ENCODE results near the gene FZD4. TPM values are rescaled to one million over a fixed set of nuclear protein-coding genes. Genes with fewer than 3 reads are reported as not detected.
"Not testable (repeated sequence)": the region's sequence is repeated elsewhere in the genome, so short reads cannot be mapped to it uniquely, and the experiment has no call there.

Gene FZD4
- total RNA-seq, 2 experiments from 2014 or later: 0.16 to 0.44 TPM

DNA sequence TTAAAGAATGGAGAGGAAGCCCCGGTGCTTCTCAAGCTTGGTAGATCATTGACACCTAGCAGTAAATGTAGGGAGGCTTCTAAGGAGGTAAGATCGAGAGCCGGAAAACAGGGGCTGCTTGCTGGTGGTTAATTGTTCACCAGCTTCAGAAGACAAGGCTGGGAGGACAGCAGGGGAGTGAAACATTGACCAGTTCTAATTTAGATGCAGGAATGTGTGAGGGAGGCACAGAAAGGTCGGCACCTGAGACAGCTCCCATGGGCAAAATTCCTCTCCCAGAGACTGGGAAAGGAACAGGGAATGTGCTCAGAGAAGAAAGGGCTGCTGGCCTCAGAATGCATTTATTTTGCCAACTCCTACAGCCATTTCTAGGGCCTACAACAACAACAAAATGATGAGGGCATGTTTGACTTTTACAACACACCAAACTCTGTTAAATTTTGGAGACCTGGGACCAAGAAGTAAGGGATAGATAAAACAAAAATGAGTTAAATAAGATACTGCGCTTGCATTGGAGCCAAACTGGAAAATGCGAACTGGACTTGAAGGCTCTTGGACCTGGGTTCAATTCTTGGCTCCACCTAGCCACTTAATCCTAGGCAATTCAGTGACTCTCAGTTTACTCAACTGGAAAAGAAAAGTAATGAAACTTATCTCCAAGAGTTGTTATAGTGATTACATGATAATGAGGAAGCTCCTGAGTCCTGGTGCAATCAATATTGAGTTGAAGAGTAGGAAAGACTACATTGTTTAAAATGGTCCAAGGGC, 31.0 kb downstream of the FZD4 start:
- Mint-ChIP-seq H3K9me3 (ENCODE audit: low read depth) (no peaks in the 10 kb centered on the region), H3K27me3 (peaks cover 20% of the 10 kb centered on the region), H3K27ac (no peak overlapping the region), H3K4me3 (no peak overlapping the region), H3K36me3 (no peaks in the 10 kb centered on the region), H3K4me1 (no peaks in the 10 kb centered on the region)
- CTCF ChIA-PET: interaction anchor here (0.8 kb wide), 1 partner anchor 13 kb away, joined by 3 read pairs; no protein-coding TSS in a partner anchor
- DNase-seq (no peak), ATAC-seq (no peak)

DNA sequence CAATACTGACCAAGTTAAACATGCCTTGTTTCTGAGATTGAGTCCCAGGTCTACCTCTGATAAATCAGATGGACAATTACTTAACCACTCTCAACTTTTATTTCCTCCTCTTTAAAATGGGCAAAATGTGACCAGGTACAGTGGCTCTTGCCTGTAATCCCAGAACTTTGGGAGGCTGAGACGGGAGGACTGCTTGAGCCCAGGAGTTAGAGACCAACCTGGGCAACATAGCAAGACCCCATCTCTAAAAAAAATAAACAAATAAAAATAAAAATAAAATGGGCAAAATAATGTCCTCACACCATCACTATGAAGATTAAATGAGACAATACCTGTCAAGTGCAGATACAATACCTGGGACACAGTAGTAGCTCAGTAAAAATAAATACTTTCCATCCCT, 33.0 kb downstream of the FZD4 start:
- ATAC-seq (no peak), DNase-seq (no peak)
- Mint-ChIP-seq H3K27ac (no peak overlapping the region), H3K4me1 (no peaks in the 10 kb centered on the region), H3K27me3 (peaks cover 20% of the 10 kb centered on the region), H3K4me3 (no peak overlapping the region), H3K9me3 (ENCODE audit: low read depth) (no peaks in the 10 kb centered on the region), H3K36me3 (no peaks in the 10 kb centered on the region)
- CTCF ChIA-PET: interaction anchor here (1.6 kb wide), 1 partner anchor 10 kb away, joined by 4 read pairs; no protein-coding TSS in a partner anchor

- no peaks in the 10 kb centered on the region for H3K36me3 Mint-ChIP-seq
- no peak overlapping the region for H3K27ac Mint-ChIP-seq
- DNase-seq (no peak), ATAC-seq (peak; percentile 23)
- no peaks in the 10 kb centered on the region for H3K9me3 Mint-ChIP-seq (ENCODE audit: low read depth)
- CTCF ChIA-PET: interaction anchor here (1.5 to 5.2 kb wide), 3 partner anchors 13 to 49 kb away, joined by 4 to 30 read pairs (median 6); no protein-coding TSS in a partner anchor
- H3K4me3 Mint-ChIP-seq: no peak overlapping the region
- H3K4me1 Mint-ChIP-seq: peaks cover 6% of the 10 kb centered on the region
- H3K27me3 Mint-ChIP-seq: peaks cover 23% of the 10 kb centered on the region
These were observed 35.5 kb downstream of the FZD4 start for GRCh38 chr11:86919557-86920210.

- H3K27ac Mint-ChIP-seq: no peak overlapping the region
- ATAC-seq: no peak
- no peak overlapping the region for H3K4me3 Mint-ChIP-seq
- peaks cover 6% of the 10 kb centered on the region for H3K4me1 Mint-ChIP-seq
- H3K27me3 Mint-ChIP-seq: peaks cover 20% of the 10 kb centered on the region
- no peak for DNase-seq
- no peaks in the 10 kb centered on the region for H3K9me3 Mint-ChIP-seq (ENCODE audit: low read depth)
- H3K36me3 Mint-ChIP-seq: no peaks in the 10 kb centered on the region
- CTCF ChIA-PET: interaction anchor here (0.7 to 5.2 kb wide), 3 partner anchors 9 to 48 kb away, joined by 3 to 30 read pairs (median 6); no protein-coding TSS in a partner anchor
These were observed 36.2 kb downstream of the FZD4 start for GRCh38 chr11:86918973-86919372.

- ATAC-seq (no peak), DNase-seq (no peak)
- CTCF ChIA-PET: interaction anchor here (0.7 to 5.2 kb wide), 4 partner anchors 8 to 347 kb away, joined by 3 to 30 read pairs (median 4); no protein-coding TSS in a partner anchor
- no peak overlapping the region for H3K4me3 Mint-ChIP-seq
- no peaks in the 10 kb centered on the region for H3K36me3 Mint-ChIP-seq
- H3K9me3 Mint-ChIP-seq (ENCODE audit: low read depth): no peaks in the 10 kb centered on the region
- H3K27me3 Mint-ChIP-seq: peaks cover 19% of the 10 kb centered on the region
- no peak overlapping the region for H3K27ac Mint-ChIP-seq
- H3K4me1 Mint-ChIP-seq: peaks cover 6% of the 10 kb centered on the region
These were observed 36.7 kb downstream of the FZD4 start for GRCh38 chr11:86918496-86918895.

DNA sequence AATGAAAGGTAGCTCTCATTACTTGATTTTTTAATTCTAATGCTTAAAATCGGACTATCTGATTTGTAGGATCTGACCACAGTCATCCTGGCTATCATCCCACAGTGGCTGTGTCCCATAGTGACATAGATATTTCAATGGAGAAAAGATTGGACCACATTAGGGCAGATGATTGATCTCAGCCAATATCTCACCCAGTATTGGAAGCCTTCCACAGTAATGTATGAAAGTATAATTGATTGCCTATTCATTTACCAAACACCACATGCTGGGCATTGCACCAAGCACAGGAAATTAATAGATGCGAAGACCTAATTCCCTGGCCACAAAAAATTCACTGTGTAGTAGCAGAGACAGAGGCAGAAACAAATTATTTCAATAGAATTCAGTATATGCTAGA, 37.6 kb downstream of the FZD4 start:
- Mint-ChIP-seq H3K9me3 (ENCODE audit: low read depth) (no peaks in the 10 kb centered on the region), H3K27ac (no peak overlapping the region), H3K4me3 (no peak overlapping the region), H3K4me1 (peaks cover 6% of the 10 kb centered on the region), H3K36me3 (no peaks in the 10 kb centered on the region), H3K27me3 (peaks cover 21% of the 10 kb centered on the region)
- CTCF ChIA-PET: interaction anchor here (2.0 to 5.2 kb wide), 2 partner anchors 11 to 47 kb away, joined by 6 to 30 read pairs; no protein-coding TSS in a partner anchor
- ATAC-seq: no peak
- no peak for DNase-seq

DNA sequence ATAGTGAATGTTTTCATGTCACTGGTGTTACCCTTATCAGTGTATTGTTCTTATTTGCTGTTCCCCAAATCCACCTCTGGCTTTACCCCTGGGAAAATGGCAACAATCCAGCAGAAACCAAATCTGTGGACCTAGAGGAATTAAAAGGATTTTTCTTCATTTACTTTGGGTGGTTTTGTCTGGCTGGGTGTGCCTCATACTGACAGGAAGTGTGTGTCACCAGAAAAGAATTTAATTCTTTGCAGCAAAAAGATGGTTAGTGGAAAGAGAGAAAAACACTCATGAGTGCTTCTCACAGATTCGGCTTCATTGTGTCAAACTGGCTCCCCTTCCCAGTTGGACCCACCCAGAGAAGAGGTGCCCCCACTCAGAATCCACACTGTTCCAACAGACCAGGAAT, 38.9 kb downstream of the FZD4 start:
- peaks cover 6% of the 10 kb centered on the region for H3K4me1 Mint-ChIP-seq
- no peaks in the 10 kb centered on the region for H3K9me3 Mint-ChIP-seq (ENCODE audit: low read depth)
- H3K27ac Mint-ChIP-seq: peak overlapping the region; percentile 9
- no peak for DNase-seq
- no peaks in the 10 kb centered on the region for H3K36me3 Mint-ChIP-seq
- no peak overlapping the region for H3K4me3 Mint-ChIP-seq
- CTCF ChIA-PET: interaction anchor here (5.2 kb wide), 1 partner anchor 46 kb away, joined by 30 read pairs; no protein-coding TSS in a partner anchor
- ATAC-seq: no peak
- H3K27me3 Mint-ChIP-seq: peaks cover 22% of the 10 kb centered on the region

GRCh38 chr11:86915850-86916249, 39.3 kb downstream of the FZD4 start:
- not testable (repeated sequence) for DNase-seq; H3K4me1 Mint-ChIP-seq; H3K9me3 Mint-ChIP-seq (ENCODE audit: low read depth); H3K27ac Mint-ChIP-seq; H3K4me3 Mint-ChIP-seq; H3K36me3 Mint-ChIP-seq; ATAC-seq
- H3K27me3 Mint-ChIP-seq: peaks cover 21% of the 10 kb centered on the region
- CTCF ChIA-PET: interaction anchor here (5.2 kb wide), 1 partner anchor 45 kb away, joined by 30 read pairs; no protein-coding TSS in a partner anchor

- Mint-ChIP-seq H3K27me3 (peaks cover 18% of the 10 kb centered on the region), H3K36me3 (no peaks in the 10 kb centered on the region), H3K4me1 (peaks cover 6% of the 10 kb centered on the region), H3K9me3 (ENCODE audit: low read depth) (no peaks in the 10 kb centered on the region), H3K4me3 (no peak overlapping the region), H3K27ac (no peak overlapping the region)
- ATAC-seq (no peak), DNase-seq (no peak)
- CTCF ChIA-PET: interaction anchor here (5.2 kb wide), 1 partner anchor 44 kb away, joined by 30 read pairs; no protein-coding TSS in a partner anchor
These were observed 40.2 kb downstream of the FZD4 start for GRCh38 chr11:86914865-86915519.

DNA sequence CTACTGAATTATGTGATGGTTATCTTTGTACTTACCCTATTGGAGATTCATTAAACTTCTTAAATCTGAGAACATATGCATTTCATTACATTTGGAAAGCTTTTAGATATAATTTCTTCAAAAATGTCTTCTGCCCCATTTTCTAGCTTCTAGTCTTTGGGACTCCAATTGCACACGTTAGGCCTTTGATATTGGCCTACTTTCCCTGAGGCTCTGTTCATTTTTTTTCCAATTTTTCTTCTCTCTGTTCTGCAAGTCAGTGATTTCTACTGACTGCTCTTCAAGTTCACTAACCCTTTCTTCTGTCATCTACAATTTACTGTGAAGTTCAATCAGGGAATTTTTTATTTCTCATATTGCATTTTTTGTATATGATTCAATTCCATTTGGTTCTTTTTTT, 43.0 kb downstream of the FZD4 start:
- no peak for DNase-seq
- H3K36me3 Mint-ChIP-seq: no peaks in the 10 kb centered on the region
- peaks cover 24% of the 10 kb centered on the region for H3K27me3 Mint-ChIP-seq
- H3K27ac Mint-ChIP-seq: no peak overlapping the region
- H3K9me3 Mint-ChIP-seq (ENCODE audit: low read depth): no peaks in the 10 kb centered on the region
- ATAC-seq: no peak
- CTCF ChIA-PET: interaction anchor here (1.1 to 1.4 kb wide), 2 partner anchors 9 to 22 kb away, joined by 3 to 4 read pairs; no protein-coding TSS in a partner anchor
- H3K4me1 Mint-ChIP-seq: peaks cover 6% of the 10 kb centered on the region
- H3K4me3 Mint-ChIP-seq: no peak overlapping the region

DNA sequence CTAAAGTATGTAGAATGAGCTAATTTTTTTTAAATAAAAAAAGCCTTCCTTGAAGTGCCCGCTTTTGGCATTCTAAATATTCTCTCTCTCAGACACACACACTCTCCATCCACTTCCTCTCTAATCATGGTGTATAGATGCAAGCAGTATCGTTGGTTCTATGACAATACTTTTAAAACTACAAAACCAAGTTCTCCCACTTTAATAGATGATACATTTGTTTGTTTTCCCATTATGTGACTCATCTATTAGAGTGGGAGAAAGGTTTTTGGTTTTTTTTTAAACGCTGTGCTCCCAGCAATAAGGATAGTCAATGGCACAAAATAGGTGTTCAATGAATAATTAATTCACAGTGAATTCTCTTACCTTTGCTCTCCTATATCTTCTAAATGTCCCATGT, 44.6 kb downstream of the FZD4 start:
- Mint-ChIP-seq H3K4me1 (peaks cover 3% of the 10 kb centered on the region), H3K4me3 (no peak overlapping the region), H3K27ac (no peak overlapping the region), H3K36me3 (no peaks in the 10 kb centered on the region), H3K9me3 (ENCODE audit: low read depth) (no peaks in the 10 kb centered on the region), H3K27me3 (peaks cover 24% of the 10 kb centered on the region)
- DNase-seq (no peak), ATAC-seq (no peak)
- CTCF ChIA-PET: interaction anchor here (1.0 to 1.1 kb wide), 2 partner anchors 8 to 14 kb away, joined by 3 read pairs; no protein-coding TSS in a partner anchor

DNA sequence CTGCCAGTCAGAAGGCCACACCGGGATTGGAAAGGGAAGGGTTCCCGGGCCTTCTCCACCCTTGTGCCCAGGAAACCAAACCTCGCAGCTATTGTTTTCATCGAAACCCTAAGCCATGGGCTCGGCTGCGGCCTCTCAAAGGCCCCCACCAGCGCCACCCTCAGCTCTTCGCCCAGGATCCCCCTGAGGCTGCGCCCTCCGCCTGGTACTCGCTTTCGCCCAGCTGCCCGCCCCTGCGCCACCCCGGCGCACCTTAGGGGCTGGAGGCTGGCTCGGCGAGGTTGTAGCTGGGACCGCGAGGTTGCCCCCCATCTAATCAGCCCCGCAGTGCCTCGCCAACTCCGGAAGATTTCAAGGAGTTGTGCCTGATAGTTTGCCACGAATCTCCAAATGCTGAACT, 49.0 kb downstream of the FZD4 start:
- ATAC-seq: no peak
- Mint-ChIP-seq H3K9me3 (ENCODE audit: low read depth) (no peaks in the 10 kb centered on the region), H3K4me1 (peaks cover 9% of the 10 kb centered on the region), H3K27ac (no peak overlapping the region), H3K4me3 (no peak overlapping the region), H3K27me3 (peaks cover 10% of the 10 kb centered on the region), H3K36me3 (no peaks in the 10 kb centered on the region)
- CTCF ChIA-PET: interaction anchor here (2.2 kb wide), 1 partner anchor 12 kb away, joined by 6 read pairs; no protein-coding TSS in a partner anchor
- DNase-seq: no peak

DNA sequence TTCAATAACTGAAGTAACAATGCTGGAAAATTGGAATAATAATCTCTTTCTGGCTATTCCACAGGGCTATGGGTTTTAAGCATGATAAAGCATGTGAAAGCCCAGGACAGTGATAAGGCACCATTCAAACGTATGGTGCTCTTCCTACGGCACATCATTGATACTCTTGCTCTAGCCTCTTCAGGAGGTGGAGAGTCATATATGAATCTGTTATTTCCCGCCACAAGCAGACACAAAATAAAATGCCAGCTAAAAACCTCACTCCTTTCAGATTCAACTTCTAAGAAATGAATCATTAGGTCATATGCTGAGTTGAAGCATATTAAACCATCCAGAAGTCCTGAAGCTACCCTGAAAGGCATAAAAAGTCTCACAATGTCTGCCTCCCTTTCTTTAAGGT, 49.9 kb downstream of the FZD4 start:
- no peak overlapping the region for H3K27ac Mint-ChIP-seq
- H3K4me3 Mint-ChIP-seq: no peak overlapping the region
- no peaks in the 10 kb centered on the region for H3K36me3 Mint-ChIP-seq
- CTCF ChIA-PET: interaction anchor here (0.7 kb wide), 1 partner anchor 329 kb away, joined by 3 read pairs; no protein-coding TSS in a partner anchor
- H3K27me3 Mint-ChIP-seq: peaks cover 10% of the 10 kb centered on the region
- H3K9me3 Mint-ChIP-seq (ENCODE audit: low read depth): no peaks in the 10 kb centered on the region
- DNase-seq: no peak
- peaks cover 9% of the 10 kb centered on the region for H3K4me1 Mint-ChIP-seq
- ATAC-seq: peak; percentile 45
